IPS-18c (cell line): Measurements from ENCODE around the gene MALAT1.

ENCODE experiments used
- H3K4me3 ChIP-seq: 2 replicates; pipeline ENCODE4 v1.7.0; 2013; ENCODE audit warnings: low read depth, mild to moderate bottlenecking, low read length, moderate library complexity; ENCODE audit not compliant: insufficient read depth
- H3K9me3 ChIP-seq: one replicate; pipeline ENCODE4 v1.6.1; 2013; ENCODE audit warnings: mild to moderate bottlenecking, low read length, moderate library complexity; ENCODE audit not compliant: control insufficient read depth, insufficient read depth

The MALAT1 gene

GRCh38 chr11:65476632-65477148, 22.2 kb upstream of the MALAT1 start:
- H3K4me3 ChIP-seq = peak overlapping the region; percentile 95

GRCh38 chr11:65477149-65477965, 21.5 kb upstream of the MALAT1 start:
- Histone ChIP-seq H3K4me3 (peak overlapping the region; percentile 95), H3K9me3 (no peaks in the 10 kb centered on the region)

More at GRCh38 chr11:65476632-65477148, 22.2 kb upstream of the MALAT1 start:
- no peaks in the 10 kb centered on the region for H3K9me3 ChIP-seq

GRCh38 chr11:65478388-65479183, 20.3 kb upstream of the MALAT1 start:
- no peaks in the 10 kb centered on the region for H3K9me3 ChIP-seq
- no peak overlapping the region for H3K4me3 ChIP-seq

GRCh38 chr11:65479184-65480145, 19.4 kb upstream of the MALAT1 start:
- Histone ChIP-seq H3K4me3 (no peak overlapping the region), H3K9me3 (no peaks in the 10 kb centered on the region)

- no peaks in the 10 kb centered on the region for H3K9me3 ChIP-seq
Measured at GRCh38 chr11:65482306-65482850, 16.5 kb upstream of the MALAT1 start.

GRCh38 chr11:65485920-65486219, 13.0 kb upstream of the MALAT1 start:
- H3K4me3 ChIP-seq = no peak overlapping the region
- no peaks in the 10 kb centered on the region for H3K9me3 ChIP-seq

More at GRCh38 chr11:65482306-65482850, 16.5 kb upstream of the MALAT1 start:
- H3K4me3 ChIP-seq = no peak overlapping the region

- Histone ChIP-seq H3K9me3 (no peaks in the 10 kb centered on the region), H3K4me3 (no peak overlapping the region)
Measured at GRCh38 chr11:65486570-65487466, 12.0 kb upstream of the MALAT1 start.

GRCh38 chr11:65487467-65488272, 11.2 kb upstream of the MALAT1 start:
- Histone ChIP-seq H3K4me3 (peak overlapping the region; percentile 29; the same call in 1 of the 2 replicates), H3K9me3 (no peaks in the 10 kb centered on the region)

- H3K4me3 ChIP-seq = peak overlapping the region; percentile 29
- no peaks in the 10 kb centered on the region for H3K9me3 ChIP-seq
Measured at GRCh38 chr11:65488273-65489034, 10.4 kb upstream of the MALAT1 start.

GRCh38 chr11:65489035-65489705, 9.7 kb upstream of the MALAT1 start:
- Histone ChIP-seq H3K4me3 (no peak overlapping the region), H3K9me3 (no peaks in the 10 kb centered on the region)

- H3K9me3 ChIP-seq = no peaks in the 10 kb centered on the region
- H3K4me3 ChIP-seq = 0 out of 2 replicates have a peak overlapping the region, but pooled peaks have one; percentile 5
Measured at GRCh38 chr11:65489706-65490320, 9.0 kb upstream of the MALAT1 start.

- H3K4me3 ChIP-seq = no peak overlapping the region
- no peaks in the 10 kb centered on the region for H3K9me3 ChIP-seq
Measured at GRCh38 chr11:65491163-65491465, 7.7 kb upstream of the MALAT1 start.

GRCh38 chr11:65491614-65492386, 7.0 kb upstream of the MALAT1 start:
- H3K9me3 ChIP-seq = no peaks in the 10 kb centered on the region
- H3K4me3 ChIP-seq = no peak overlapping the region

- Histone ChIP-seq H3K4me3 (no peak overlapping the region), H3K9me3 (no peaks in the 10 kb centered on the region)
Measured at GRCh38 chr11:65492387-65492636, 6.5 kb upstream of the MALAT1 start.
